PC-3 (cell line): Measurements from ENCODE around the gene TK2. TPM values are rescaled to one million over a fixed set of nuclear protein-coding genes. Genes with fewer than 3 reads are reported as not detected.

Source experiments
- ATAC-seq: fragments of 200-7000 bp; cut with Tn5 transposase; 2 replicates; pipeline ENCODE4 v1.9.1; 2020; ENCODE audit warnings: mild to moderate bottlenecking, moderate library complexity
- Bru-seq: library from RNA; stranded (reverse); fragments of 400-500 nt; gene quantifications from one replicate; lab custom pipeline; 2021; lab: Mats Ljungman, UMichigan
- BruChase-seq, 2 experiments: library from RNA; stranded (reverse); fragments of 400-500 nt; gene quantifications; one replicate each; lab custom pipeline; 2021; lab: Mats Ljungman, UMichigan
- BruUV-seq: library from RNA; stranded (reverse); fragments of 400-500 nt; replicated peaks from 2 replicates; lab custom pipeline; 2021; lab: Mats Ljungman, UMichigan
- CTCF ChIA-PET: fragments of 300-600 bp; sonication (Branson Sonifier 250); formaldehyde crosslinking; loops from one replicate; lab custom pipeline; 2022; ENCODE audit warnings: antibody characterized with exemption; lab: Charles Lee
- POLR2A ChIA-PET: fragments of 300-600 bp; sonication (Branson Sonifier 250); formaldehyde crosslinking; loops from one replicate; lab custom pipeline; 2022; ENCODE audit warnings: antibody characterized with exemption; ENCODE audit not compliant: unreplicated experiment; lab: Charles Lee
- DNase-seq: peaks from one replicate; pipeline ENCODE4 v3.0.0-alpha.2; 2015
- H2AFZ ChIP-seq: fragments of 300-600 bp; sonication (generic); 2 replicates; pipeline ENCODE4 v1.6.0; 2016; ENCODE audit warnings: antibody characterized with exemption, low read length
- H3F3A ChIP-seq: fragments of 300-600 bp; sonication (generic); one replicate; pipeline ENCODE4 v1.6.0; 2017; ENCODE audit warnings: antibody characterized with exemption, low read length, control low read depth, mild to moderate bottlenecking; ENCODE audit not compliant: unreplicated experiment
- H3K27ac ChIP-seq: fragments of 300-600 bp; sonication (generic); 2 replicates; pipeline ENCODE4 v1.5.1; 2016; ENCODE audit warnings: mild to moderate bottlenecking, low read length
- H3K27me3 ChIP-seq: fragments of 300-600 bp; sonication (generic); 2 replicates; pipeline ENCODE4 v1.6.1; 2016; ENCODE audit warnings: low read length, mixed read lengths
- H3K36me3 ChIP-seq: fragments of 300-600 bp; sonication (generic); 2 replicates; pipeline ENCODE4 v1.6.1; 2016; ENCODE audit warnings: low read depth, mixed run types, low read length, mixed read lengths
- H3K4me1 ChIP-seq: fragments of 300-600 bp; sonication (generic); 2 replicates; pipeline ENCODE4 v1.5.1; 2016; ENCODE audit warnings: low read length; ENCODE audit not compliant: insufficient read depth
- H3K4me2 ChIP-seq: fragments of 300-600 bp; sonication (generic); 2 replicates; pipeline ENCODE4 v1.6.0; 2016; ENCODE audit warnings: low read length
- H3K4me3 ChIP-seq: fragments of 300-600 bp; sonication (generic); 2 replicates; pipeline ENCODE4 v1.5.1; 2016; ENCODE audit warnings: mild to moderate bottlenecking, low read length, mixed read lengths
- H3K79me2 ChIP-seq: fragments of 300-600 bp; sonication (generic); 2 replicates; pipeline ENCODE4 v1.6.1; 2017; ENCODE audit warnings: low read length, mixed read lengths
- H3K9ac ChIP-seq: fragments of 300-600 bp; sonication (generic); 2 replicates; pipeline ENCODE4 v1.6.0; 2016; ENCODE audit warnings: mild to moderate bottlenecking, low read length
- H3K9me2 ChIP-seq: fragments of 300-600 bp; sonication (generic); replicated peaks from 2 replicates; pipeline ENCODE4 v1.6.1; 2016; ENCODE audit warnings: mixed run types, low read length, mixed read lengths
- H3K9me3 ChIP-seq: fragments of 300-600 bp; sonication (generic); 2 replicates; pipeline ENCODE4 v1.6.1; 2016; ENCODE audit warnings: low read length, mixed read lengths
- H4K20me1 ChIP-seq: fragments of 300-600 bp; sonication (generic); 2 replicates; pipeline ENCODE4 v1.6.1; 2016; ENCODE audit warnings: low read length, mixed read lengths
- EZH2 ChIP-seq: fragments of 300-600 bp; sonication (generic); IDR thresholded peaks from one replicate; pipeline ENCODE4 v1.6.1; 2017; ENCODE audit warnings: antibody characterized with exemption, mild to moderate bottlenecking, low read length; ENCODE audit not compliant: unreplicated experiment
- EZH2phosphoT487 ChIP-seq: fragments of 300-600 bp; sonication (generic); IDR thresholded peaks from 2 replicates; pipeline ENCODE4 v1.6.1; 2018; ENCODE audit warnings: mild to moderate bottlenecking, antibody characterized with exemption, low read length, borderline replicate concordance
- intact Hi-C: fragments of 100-400 bp; cut with micrococcal nuclease; formaldehyde crosslinking; loops from 2 replicates; pipeline ENCODE4 v1.9.0; 2023
- long read RNA-seq: library from polyadenylated mRNA; unstranded; transcript quantifications from one replicate; pipeline ENCODE4 v2.0.0, GENCODE V29; 2021; ENCODE audit not compliant: unreplicated experiment
- total RNA-seq: library from RNA; depleted of rRNA; stranded (reverse); fragments of >200 nt; gene quantifications from 2 replicates; pipeline ENCODE4 v1.2.3, GENCODE V29; 2014; rRNA removed
- TF ChIP-seq, protein P1 (sequence below): fragments of 300-600 bp; sonication (generic); conservative IDR thresholded peaks from 2 replicates; pipeline ENCODE4 v1.5.1; 2017; ENCODE audit warnings: antibody characterized with exemption, low read depth, mild to moderate bottlenecking, low read length

The TK2 gene
- total RNA-seq, result 8.3 and 14.1 TPM in 2 replicates
- percentile 53 among the genes with signal in this experiment for Bru-seq, nascent RNA
- BruChase-seq, experiment 1, labeled RNA remaining after a 6-hour chase, result percentile 60 among the genes with signal in this experiment
- percentile 56 among the genes with signal in this experiment for BruChase-seq, experiment 2, labeled RNA remaining after a 2-hour chase
- long read RNA-seq, full-length matches to known transcripts, result 14 of 26 reads
- long read RNA-seq, partial matches to known transcripts, result 0 of 26 reads
- long read RNA-seq, other reads (novel, unspliced or antisense), result 12 of 26 reads

DNA sequence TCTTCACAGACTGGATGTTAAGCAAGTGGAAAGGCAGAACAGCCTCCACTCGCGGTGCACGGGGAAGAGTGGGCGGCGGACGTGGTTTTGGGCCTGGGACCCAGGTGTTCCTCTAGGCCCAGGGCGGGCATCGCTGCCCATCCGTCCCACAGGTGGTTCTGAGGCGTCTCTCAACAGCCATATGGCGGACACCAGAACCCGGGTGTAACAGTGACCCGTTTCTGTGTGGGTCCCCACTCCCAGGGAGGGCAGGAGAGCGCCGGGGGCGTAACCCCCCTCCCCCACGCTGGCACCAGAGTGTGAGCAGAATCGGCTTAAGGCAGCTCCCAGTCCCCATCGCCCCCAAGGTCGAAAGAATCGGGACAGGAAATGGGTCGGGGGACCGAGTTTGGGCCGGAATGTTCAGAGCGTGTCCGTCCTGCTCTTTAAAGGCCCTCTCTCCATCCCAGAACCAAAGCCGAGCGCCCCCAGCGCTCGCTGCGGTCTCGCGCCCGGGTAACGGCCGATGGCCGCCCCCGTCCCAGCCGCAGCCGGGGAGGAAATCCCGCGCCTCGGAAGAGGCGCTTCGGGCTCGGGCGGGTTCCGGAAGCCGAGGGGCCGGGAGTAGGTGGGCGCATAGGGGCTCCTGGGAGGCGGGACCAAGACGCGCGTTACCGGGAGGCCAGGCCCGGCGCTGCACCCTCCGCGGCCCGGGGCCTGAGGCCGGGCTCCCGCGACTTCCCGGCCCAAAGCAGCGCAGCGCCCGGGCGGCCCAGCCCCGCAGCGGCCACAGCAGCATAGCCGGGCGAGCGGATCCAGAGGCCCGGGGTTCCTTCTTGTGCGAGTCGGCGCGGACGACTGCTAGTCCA is at the start of gene TK2:
Gene TK2 (minus strand): TSS at position 839 of the 848 bp plus-strand sequence. CDS start 61 bp downstream, at position 778.
- Histone ChIP-seq H4K20me1 (no peaks in the 10 kb centered on the region), H3K79me2 (peaks cover 20% of the 10 kb centered on the region), H3F3A (no peaks in the 10 kb centered on the region), H3K4me2 (peak within 1 kb of the TSS; percentile 76), H3K9me2 (no peaks in the 10 kb centered on the region), H3K27me3 (no peaks in the 10 kb centered on the region), H3K27ac (no peak within 1 kb of the TSS; the same call in 1 of the 2 replicates), H3K36me3 (no peaks in the 10 kb centered on the region), H3K9ac (peak within 1 kb of the TSS; percentile 80), H3K9me3 (no peaks in the 10 kb centered on the region), H3K4me3 (peak within 1 kb of the TSS; percentile 70), H2AFZ (peak within 1 kb of the TSS; percentile 92), H3K4me1 (peaks cover 21% of the 10 kb centered on the region)
- peak; percentile 30 for DNase-seq
- BruUV-seq, result TSS peak; percentile 44
- ChIA-PET CTCF (interaction anchor here (0.5 kb wide), 1 partner anchor 10 kb away, joined by 7 read pairs; no protein-coding TSS in a partner anchor), POLR2A (no interaction called here)
- TF ChIP-seq, protein P1, sequence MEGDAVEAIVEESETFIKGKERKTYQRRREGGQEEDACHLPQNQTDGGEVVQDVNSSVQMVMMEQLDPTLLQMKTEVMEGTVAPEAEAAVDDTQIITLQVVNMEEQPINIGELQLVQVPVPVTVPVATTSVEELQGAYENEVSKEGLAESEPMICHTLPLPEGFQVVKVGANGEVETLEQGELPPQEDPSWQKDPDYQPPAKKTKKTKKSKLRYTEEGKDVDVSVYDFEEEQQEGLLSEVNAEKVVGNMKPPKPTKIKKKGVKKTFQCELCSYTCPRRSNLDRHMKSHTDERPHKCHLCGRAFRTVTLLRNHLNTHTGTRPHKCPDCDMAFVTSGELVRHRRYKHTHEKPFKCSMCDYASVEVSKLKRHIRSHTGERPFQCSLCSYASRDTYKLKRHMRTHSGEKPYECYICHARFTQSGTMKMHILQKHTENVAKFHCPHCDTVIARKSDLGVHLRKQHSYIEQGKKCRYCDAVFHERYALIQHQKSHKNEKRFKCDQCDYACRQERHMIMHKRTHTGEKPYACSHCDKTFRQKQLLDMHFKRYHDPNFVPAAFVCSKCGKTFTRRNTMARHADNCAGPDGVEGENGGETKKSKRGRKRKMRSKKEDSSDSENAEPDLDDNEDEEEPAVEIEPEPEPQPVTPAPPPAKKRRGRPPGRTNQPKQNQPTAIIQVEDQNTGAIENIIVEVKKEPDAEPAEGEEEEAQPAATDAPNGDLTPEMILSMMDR, result peak; percentile 26; the same call in 1 of the 2 replicates
- TF ChIP-seq EZH2, result no peak
- intact Hi-C loops, result loop anchor here (2.0 to 5.0 kb wide), 2 partner anchors 27 to 42 kb away; no protein-coding TSS in a partner anchor
- peak; percentile 76 for ATAC-seq

DNA sequence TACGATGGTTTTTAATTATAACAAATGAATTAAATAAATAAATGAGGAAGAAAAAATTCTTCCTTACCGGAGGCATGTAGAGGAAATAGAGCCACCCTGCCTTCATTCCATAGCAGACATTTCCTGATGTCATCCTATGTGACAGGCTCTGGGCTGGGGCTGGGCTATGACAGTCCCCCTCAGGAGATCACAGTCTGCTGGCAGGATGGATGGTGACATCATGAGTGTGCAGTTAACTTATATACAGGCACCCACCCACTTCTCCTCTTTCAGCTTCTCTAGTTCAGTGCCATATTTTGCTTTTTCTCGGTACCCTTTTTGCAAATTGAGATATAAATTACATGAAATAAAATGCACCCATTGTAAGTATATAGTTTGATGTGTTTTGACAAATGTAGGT is 48.2 kb upstream of the TK2 start:
- H3K4me1 ChIP-seq, result no peaks in the 10 kb centered on the region
- no peak overlapping the region for H3K4me2 ChIP-seq
- TF ChIP-seq EZH2phosphoT487, result no peak
- TF ChIP-seq EZH2, result no peak
- TF ChIP-seq, protein P1, result no peak
- H3K27ac ChIP-seq, result no peak overlapping the region
- H2AFZ ChIP-seq, result no peak overlapping the region
- H3K4me3 ChIP-seq, result no peak overlapping the region
- H3K27me3 ChIP-seq, result no peaks in the 10 kb centered on the region
- no peaks in the 10 kb centered on the region for H3K79me2 ChIP-seq
- DNase-seq (no peak), ATAC-seq (no peak)
- no peaks in the 10 kb centered on the region for H3K9me2 ChIP-seq
- H3F3A ChIP-seq, result no peaks in the 10 kb centered on the region
- no TSS peak for BruUV-seq
- no peak overlapping the region for H3K9ac ChIP-seq
- intact Hi-C loops, result no loop called here
- CTCF ChIA-PET, result no interaction called here
- H3K9me3 ChIP-seq, result no peaks in the 10 kb centered on the region
- H4K20me1 ChIP-seq, result no peaks in the 10 kb centered on the region
- no peaks in the 10 kb centered on the region for H3K36me3 ChIP-seq
- POLR2A ChIA-PET, result no interaction called here
